HG02938 (cell line): ENCODE measurements around the gene MRPL36.
A peak's percentile ranks its signal among the peaks of the same experiment; 100 is the strongest.
"Not testable (repeated sequence)": the region's sequence is repeated elsewhere in the genome, so short reads cannot be mapped to it uniquely, and the experiment has no call there.

Experiments
- ATAC-seq: cut with Tn5 transposase; IDR thresholded peaks from one replicate; pipeline ENCODE4 v1.9.1; 2021; ENCODE audit warnings: mild to moderate bottlenecking, moderate library complexity; ENCODE audit not compliant: unreplicated experiment

The MRPL36 gene

DNA sequence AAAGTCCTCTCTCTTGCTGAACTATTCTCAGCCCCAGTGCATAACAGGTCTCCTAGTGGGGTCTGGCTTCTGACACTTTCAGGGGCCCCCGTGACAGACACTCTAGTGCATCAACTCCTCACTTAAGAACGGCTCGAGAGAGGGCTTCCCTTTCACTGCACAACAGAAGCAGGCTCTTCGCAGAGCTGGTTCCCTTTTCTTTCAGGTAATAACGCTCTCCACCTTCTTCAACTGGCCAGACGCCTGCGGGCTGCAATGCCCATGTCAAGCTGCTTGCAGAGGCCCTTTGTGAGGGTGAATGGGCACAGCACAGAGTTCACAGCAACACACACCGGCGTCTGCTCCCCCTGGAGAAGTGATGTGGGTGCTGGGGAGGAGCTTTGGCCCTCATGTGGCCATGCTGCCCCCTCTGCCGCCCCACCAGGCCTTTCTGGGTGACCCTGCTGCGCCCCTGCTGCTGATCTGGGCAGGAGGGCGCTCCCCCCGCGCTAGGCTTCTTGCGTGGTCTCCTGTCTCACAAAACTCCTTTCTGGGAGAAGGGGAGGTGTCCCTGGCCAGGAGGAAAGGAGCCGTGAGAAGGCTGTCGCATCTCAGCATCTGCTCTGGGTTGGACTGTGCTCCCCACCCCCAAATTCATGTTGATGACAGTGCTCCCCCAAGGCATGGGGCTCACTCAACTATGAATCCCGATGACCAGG is 2.4 kb downstream of the MRPL36 start:
- no peak for ATAC-seq

DNA sequence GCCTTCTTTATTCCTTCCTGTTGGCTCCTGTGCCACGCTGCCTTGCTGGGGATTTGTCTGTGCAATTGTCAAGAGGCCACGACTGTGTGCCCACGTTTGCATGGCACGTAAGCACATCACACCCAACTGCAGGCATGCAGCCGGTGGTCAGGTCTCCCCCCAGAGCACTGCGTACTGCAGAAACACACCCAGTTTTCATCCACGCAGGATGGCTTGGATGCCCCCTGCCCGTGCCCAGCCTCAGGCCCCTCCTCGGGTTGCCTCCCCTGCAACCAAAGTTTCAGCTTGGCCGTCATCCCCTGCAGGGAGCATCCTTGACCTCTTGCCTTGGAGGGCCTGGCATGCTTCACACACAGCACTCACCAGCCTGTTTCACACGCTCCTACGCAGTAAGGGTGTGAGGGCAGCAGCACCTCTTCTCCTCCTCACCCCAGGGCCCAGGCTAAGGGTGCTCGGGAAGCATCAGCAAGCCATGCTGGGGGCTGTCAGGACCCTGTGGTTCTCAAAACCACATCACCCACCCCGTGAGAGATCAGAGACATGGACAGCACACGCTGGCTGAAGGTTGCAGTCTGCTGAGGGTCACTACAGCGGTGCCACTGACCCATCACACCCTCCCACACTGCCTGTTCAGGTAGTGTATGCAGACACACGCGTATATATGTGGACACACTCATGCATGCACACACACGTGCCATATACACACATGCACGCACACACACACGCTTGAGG is 3.1 kb downstream of the MRPL36 start:
- no peak for ATAC-seq

DNA sequence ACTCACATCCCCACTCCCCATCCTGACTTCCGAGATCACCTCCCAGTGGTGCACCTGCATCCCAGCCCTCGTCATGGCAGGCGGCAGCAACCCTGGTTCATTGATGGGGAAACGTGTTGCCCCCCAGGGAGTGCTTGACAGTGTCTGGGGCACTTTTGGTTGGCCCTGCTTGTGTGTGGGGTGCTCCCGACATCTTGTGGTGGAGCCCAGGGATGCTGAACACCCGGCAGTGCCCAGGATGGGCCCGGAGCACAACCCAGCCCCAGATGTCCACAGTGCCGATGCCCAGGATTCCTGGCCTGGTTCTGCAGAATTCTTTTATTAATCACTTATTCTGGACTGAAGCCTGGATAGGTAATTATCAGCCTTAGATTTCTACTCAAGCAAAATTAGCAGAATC is 3.7 kb downstream of the MRPL36 start:
- no peak for ATAC-seq

DNA sequence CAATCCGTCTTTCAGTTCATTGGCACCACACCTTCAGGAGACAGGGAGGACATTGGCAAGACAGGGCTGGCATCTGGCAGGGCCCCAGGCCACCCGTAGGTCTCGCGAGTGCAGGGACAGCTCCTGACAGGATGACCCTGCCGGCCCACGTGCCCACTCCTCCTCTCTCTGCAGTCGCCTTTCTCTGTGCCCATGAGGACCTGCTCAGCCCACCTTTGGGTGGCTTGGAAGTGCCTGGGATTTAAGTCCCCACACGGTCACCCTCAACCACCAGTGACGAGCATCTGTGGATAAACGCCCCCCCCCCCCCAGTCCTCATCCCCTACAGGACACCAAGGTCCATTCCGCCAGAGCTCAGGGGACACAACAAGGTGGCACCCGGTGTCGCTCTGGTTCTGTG is 4.1 kb downstream of the MRPL36 start:
- no peak for ATAC-seq

DNA sequence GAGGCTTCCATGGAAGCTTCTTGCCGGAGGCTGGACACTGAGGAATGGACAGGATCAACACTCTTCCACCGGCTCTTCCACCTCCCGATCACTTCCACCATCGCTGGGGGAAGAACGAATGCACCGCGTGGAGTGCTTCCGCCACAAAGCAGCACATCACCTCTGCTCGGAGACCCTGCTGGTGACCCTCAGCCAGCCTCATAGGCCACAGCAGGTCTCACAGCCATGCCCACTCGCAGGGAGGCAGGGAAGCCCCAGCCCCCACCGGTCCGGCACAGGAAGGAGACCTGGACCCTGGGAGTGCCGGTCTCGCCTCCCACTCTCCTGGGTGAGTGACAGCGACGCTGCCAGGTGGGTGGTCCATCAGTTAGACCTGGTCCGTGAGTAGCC is 4.7 kb downstream of the MRPL36 start:
- no peak for ATAC-seq

DNA sequence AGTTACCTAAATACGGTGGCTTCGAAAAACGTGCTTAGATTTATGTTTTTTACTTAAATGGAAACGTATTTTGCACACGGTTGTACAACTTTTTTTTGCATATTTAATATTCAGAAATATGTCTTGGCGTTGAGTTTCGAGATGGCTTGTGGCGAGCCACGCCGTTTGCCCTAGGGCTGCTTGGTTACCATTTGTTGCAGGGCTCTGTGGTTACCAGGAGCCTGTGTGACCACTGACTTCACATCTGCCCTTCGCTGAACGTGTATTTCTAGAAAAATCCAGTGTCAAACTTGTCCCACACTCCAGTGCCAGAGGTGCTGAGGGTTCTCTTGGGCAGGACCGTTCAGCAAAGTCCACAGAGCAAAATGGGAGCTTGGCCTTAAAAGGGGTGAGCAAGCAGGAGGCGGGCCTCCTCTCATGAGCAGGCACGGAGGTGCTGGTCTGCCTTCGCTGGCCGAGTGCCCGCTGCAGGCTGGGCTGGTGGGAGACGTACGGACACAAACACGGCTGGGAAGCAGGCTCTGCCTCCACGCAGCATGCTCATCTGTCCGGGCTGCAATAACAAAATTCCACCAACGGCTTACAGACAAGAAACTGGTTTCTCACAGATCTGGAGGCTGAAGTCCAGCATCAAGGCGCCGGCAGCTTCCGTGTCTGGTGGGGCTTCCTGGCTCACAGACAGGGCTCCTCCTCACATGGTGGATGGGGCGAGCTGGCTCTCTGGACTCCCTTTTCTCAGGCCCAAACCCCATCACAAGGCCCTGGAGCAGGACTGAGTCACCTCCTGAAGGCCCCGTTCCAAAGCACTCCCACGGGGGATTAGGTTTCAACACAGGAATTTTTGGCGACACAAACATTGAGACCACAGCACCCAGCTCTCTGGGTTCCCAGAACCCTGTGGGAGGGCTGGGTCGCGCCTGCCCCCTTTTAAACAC is 5.4 kb downstream of the MRPL36 start:
- ATAC-seq = no peak

DNA sequence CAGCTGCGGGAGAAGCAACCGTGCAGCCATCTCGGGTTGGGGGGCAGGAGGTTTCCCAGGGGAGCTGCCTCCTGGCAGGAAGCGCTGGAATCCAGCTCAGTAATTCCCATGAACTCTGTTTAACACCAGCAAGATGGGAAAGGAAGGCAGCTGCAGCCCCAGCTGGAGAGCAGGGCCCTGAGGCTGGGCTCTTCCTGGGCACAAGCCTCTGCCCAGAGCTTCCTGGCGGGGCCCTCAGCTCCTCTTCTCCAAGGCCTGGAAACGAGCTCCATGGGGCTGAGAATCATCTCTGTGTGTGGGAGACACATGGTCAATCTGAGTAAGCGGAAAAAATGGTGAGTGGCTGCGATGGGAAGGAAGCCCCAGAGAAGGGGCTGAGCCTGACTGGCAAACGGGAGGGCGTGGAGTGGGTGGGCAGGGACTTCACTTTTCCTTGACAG is 6.3 kb downstream of the MRPL36 start:
- no peak for ATAC-seq

DNA sequence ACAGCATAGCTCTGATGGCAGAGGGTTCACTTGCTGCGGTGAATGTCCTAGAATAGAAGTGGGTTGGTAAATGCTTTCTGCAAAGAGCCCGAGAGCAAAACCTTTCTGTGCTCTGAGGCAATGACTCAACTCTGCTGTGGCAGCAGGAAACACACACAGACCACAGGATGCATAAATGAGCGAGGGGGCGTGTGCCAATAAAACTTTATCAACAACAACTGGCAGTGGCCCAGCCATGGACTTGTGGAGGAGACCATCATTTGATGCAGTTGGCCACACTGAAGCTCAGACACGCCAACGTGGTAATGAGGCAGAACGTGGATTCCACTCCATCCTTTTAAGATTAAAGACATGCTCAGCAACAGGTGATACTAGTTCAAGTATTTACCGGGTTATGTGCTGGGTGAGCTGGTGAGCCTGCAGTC is 6.8 kb downstream of the MRPL36 start:
- peak; percentile 98 for ATAC-seq

DNA sequence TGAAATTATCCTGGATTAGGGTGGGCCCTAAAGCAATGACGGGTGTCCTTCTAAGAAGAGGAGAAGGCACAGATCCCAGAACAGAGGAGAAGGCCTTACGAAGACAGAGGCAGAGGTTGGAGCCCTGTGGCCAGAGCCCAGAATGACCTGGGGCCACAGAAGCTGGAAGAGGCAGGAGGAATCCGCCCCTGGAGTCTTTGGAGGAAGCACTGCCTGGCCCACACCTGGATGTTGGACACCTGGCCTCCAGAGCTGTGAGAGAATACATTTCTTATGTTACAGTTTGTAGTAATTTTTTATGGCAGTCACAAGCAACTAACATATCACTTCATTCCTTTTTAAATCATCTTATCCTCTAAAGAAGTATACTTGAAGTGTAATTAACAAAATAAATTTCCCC is 8.5 kb downstream of the MRPL36 start:
- ATAC-seq = no peak

DNA sequence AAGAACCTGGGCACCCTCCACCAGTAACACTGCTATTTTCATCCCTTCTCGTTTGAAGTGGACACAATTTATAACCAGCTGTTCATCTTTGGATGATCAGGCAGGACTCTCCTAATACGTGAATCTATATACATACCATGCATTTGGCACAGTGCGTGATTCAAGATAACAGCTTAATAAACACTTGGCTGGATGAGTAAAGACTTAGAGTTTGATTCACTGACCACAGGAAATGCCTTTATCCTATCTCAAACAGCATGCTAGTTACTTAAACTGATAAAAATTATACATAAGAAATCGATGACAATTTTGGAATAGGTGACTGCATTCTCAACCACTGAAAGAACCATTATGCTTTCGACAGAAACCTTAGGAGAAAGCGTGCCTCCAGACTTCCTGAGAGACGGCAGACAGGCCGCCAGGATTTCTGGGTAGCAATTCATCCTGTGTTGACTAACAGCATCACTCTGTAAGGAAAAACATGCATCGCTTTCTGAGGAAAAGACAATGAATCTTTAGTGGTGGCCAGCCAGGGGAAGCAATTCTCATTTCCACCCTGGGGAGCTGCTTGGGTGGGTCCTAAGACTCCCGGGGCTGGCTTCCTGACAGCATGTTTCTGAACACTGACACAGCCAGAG is 9.7 kb downstream of the MRPL36 start:
- ATAC-seq = no peak

DNA sequence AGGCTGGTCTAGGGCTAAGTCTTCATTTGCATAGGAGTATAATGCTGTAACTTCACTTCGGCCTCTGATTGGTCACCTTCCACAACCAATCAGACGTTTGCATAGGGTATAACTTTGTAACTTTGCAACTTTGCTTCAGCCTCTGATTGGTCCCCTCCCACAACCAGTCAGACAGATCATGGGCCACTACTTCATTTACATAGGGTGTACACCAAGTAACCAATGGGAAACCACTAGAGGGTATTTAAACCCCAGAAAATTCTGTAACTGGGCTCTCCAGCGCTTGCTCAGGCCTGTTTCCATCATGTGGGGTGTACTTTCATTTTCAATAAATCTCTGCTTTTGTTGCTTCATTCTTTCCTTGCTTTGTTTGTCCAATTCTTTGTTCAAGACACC is 10.2 kb downstream of the MRPL36 start:
- not testable (repeated sequence) for ATAC-seq

DNA sequence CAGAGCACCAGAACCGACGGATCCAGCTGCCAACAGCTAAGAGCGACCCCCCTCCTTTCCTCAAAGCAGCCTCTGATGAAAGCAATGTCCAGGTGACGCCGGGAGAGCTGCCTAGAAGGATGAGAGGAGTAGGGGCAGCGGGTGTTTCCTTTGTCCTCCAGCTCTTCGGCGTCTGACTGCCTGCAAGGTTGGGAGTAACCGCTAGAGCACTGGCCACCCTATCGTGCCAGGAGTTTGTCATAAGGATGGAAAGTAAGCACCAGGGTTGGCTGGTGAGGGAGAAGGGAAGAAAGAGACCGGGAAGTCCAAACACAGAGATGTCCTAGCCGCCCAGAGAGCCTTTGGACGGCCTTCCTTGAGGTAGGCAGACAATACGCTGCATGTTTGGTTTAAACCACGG is 10.8 kb downstream of the MRPL36 start:
- ATAC-seq = no peak

DNA sequence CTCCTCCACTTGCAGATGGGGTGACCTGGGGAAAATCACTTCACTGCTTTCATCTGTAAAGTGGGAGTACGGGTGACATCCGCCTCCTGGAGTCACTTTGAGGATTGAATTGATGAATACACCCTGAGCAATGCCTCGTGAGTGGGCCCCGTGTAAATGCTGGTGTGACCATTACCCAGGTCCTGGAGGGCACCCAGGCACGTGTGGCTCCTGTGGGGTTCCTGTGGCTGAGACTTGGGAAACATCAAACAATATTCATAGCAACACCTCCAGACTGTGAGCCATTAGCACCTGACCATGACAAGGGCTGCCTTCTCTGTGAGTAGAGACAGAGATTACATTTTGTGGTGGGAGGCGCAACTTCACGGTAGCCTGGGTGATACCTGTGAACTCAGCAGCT is 11.4 kb downstream of the MRPL36 start:
- ATAC-seq = no peak

DNA sequence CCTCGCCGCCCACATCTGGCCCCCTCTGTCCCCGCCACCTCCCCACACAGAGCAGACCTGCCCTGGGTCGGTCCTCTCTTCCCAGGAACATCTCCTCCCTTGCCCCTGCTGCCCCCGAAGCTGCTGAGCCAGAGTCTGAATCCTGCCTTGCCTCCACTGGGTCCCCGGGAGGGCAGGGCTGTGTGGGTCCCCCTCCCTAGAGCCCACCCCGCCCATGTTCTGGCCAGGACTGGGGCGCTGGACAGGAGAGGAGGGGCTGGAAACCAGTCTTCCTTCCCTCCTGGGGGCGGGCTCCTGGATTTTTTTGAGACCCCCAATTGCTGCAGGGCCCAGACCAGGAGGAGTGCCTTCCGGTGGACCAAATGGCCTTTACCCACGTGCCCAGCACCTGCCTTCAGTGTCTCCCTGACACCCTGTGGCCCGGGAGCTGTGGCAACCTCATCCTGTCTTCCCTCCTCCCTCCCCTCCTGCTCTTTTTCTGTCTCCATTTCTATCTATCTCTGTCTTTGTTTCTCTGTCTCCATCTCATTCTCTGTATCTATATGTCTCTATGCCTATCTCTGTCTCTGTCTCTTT is 12.1 kb downstream of the MRPL36 start:
- ATAC-seq = no peak

DNA sequence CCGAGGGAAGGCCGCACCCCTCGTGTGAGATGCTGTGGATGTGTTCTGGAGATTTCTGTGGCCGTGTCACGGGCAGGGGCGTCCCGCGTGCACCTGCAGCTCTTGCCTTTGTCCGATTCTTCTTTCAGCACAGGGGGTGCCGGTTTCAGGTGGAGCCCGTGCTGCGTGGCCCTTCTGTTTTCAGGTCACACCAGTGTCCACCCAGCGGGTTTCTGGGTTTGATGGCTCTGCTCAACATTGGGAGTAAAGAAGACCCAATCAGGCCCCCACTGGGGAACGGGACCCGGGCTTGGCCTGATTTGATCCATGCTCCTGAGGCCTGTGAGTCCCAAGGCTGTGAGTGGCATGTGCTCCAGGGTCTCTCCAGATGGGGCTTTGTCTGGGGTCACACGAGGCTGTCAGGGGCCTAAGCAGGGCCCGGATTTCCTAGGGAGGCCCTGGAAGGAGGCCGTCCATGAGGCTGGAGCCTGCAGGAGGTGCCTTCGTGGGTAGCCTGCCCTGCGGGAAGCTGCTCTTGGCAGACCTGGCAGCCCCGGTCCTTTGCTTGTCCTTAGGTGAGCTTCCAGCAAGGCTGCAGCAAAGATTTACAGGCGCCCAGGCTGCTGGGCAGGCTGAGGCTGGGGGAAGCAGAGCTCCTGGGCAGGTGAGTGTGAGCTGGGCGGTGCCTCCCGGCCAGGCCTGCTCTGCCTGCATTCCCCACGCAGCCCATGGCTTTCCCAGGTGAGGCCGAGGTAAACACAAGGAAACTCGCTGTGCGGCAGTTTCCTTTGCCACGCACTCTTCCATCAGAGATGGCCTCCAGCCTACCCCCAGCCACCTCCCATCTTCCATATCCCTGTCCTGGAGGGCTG is 12.8 kb downstream of the MRPL36 start:
- no peak for ATAC-seq

DNA sequence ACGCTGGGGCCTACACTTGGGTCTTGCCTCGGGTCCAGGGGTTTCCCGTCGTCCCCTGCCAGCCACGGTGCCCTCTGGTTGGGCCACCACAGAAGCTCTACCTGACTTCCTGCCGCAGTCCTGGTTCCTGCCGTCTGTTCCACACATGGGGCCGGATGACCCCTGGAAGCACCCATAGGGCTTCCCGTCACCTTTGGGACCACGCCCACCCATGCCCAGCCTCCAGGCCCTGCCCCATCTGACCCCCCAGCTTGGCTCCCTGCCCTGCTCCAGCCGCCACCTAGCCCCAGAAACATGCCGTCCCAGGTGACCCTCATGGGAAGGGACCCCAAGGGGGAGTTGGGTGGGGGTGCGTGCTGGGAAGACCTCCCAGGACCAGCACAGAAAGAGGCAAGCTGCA is 13.7 kb downstream of the MRPL36 start:
- no peak for ATAC-seq

DNA sequence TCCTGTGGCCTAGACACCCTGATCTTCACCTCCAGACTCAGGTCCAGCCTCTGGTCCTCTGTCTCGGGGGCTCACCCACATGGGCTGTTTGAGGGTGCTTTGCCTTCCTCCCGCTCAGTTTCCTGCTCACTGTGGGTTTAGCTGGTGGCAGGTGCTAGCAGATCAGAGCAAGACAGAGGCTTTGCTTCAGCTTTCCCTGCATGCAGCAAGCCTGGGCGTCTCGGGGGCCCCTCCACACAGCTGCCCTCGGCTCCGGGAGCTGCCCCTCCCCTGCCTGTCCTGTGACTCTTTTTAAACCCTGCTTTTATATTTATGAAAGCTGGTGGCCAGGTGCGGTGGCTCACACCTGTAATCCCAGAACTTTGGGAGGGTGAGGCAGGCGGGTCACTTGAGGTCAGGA is 14.6 kb downstream of the MRPL36 start:
- ATAC-seq = no peak

DNA sequence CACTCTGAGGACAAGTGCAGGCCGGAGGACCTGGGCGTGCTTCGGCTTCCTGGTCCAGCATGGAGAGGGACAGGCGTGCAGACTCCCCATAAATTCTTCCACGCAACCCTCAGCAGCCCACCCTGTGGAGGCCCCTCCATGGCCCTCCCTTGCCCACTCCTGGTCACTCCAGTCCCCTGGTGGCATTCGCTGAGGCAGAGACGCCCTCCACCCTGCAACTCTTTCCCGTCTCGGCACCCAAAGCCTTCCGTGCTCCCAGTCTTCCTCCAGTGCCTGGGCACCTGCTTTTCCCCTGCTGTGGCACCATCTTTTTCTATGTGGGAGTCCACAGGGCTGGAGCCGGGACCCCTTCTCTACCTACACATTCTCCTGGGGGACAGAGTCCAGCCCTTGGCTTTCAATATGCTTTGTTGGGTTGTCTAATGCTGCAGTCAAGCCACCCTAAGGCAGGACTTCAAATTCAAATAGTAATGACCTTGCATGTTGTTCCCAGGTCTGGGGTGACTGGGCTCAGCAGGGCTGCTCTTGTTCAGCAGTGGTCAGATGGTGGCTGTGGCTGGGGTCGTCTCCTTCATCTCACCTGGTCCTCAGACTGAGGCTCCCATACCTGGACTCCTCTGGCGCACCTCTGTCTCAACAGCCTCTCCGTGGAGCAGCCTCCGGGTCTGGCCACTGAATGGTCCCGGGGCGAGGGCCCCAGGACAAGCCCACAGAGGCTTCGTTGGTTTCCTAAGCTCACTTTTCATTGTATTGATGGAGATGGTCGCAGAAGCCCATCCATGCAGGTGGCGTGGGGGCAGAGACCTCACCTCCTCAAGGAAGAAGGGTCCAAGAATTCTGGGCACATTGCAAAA is 15.2 kb downstream of the MRPL36 start:
- no peak for ATAC-seq

DNA sequence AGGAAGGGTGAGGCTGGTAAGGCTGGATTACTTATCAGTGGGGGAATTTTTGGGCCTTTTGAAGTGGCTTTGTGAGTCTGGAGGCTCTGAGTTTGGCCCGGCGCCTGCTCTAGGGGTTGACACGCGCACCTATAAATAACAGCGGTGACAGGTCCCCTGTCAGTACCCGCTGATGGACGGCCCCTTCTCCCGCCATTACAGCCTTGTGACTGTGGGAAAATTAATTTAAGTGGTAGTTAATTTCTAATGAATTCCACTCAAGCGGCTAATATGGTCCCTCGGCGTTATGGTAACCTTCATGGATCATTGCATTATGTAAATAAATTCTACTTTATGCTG is 16.5 kb downstream of the MRPL36 start:
- ATAC-seq = peak; percentile 86
